Uterine smooth muscle cell (primary cell): ENCODE results near the gene COG8. TPM values are rescaled to one million over a fixed set of nuclear protein-coding genes. Genes with fewer than 3 reads are reported as not detected.

Experiments
- total RNA-seq: library from RNA; depleted of rRNA; stranded (reverse); fragments of >200 nt; gene quantifications from 2 replicates; pipeline ENCODE4 v1.2.3, GENCODE V29; 2014

Gene COG8, protein sequence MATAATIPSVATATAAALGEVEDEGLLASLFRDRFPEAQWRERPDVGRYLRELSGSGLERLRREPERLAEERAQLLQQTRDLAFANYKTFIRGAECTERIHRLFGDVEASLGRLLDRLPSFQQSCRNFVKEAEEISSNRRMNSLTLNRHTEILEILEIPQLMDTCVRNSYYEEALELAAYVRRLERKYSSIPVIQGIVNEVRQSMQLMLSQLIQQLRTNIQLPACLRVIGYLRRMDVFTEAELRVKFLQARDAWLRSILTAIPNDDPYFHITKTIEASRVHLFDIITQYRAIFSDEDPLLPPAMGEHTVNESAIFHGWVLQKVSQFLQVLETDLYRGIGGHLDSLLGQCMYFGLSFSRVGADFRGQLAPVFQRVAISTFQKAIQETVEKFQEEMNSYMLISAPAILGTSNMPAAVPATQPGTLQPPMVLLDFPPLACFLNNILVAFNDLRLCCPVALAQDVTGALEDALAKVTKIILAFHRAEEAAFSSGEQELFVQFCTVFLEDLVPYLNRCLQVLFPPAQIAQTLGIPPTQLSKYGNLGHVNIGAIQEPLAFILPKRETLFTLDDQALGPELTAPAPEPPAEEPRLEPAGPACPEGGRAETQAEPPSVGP
- 36.1 and 39.1 TPM in 2 replicates for total RNA-seq

DNA sequence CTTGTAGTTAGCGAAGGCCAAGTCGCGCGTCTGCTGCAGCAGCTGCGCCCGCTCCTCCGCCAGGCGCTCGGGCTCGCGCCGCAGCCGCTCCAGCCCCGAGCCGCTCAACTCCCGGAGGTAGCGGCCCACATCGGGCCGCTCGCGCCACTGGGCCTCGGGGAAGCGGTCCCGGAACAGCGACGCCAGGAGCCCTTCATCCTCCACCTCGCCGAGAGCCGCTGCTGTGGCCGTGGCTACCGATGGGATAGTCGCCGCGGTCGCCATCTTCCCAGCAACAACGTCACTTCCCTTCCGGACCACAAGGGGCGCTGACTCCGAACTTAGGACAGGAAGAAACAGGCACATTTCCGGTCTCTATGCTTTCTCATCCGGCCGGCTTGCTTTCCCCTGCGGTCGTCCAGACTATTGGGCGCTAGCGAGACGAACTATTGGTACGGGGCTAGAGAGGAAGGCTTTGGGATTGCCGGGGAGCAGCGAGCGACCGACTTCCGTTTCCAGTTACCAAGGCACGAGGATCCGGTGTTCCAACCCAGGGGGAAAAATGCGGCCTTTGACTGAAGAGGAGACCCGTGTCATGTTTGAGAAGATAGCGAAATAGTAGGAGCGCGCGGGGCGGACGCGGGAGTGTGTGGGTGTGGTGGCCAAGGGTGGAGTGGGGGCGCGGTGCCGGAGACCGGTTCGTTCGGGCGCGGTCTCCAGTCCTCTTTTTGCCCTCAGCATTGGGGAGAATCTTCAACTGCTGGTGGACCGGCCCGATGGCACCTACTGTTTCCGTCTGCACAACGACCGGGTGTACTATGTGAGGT, at the start of gene COG8, which contains the start of gene NIP7:
Gene COG8, minus strand, starts transcription at position 276 of the 806 bp plus-strand sequence. Its CDS starts 12 bp downstream, at position 264.
Gene NIP7, plus strand, starts transcription at position 484 of the 806 bp plus-strand sequence. Its CDS starts 58 bp downstream, at position 542.

DNA sequence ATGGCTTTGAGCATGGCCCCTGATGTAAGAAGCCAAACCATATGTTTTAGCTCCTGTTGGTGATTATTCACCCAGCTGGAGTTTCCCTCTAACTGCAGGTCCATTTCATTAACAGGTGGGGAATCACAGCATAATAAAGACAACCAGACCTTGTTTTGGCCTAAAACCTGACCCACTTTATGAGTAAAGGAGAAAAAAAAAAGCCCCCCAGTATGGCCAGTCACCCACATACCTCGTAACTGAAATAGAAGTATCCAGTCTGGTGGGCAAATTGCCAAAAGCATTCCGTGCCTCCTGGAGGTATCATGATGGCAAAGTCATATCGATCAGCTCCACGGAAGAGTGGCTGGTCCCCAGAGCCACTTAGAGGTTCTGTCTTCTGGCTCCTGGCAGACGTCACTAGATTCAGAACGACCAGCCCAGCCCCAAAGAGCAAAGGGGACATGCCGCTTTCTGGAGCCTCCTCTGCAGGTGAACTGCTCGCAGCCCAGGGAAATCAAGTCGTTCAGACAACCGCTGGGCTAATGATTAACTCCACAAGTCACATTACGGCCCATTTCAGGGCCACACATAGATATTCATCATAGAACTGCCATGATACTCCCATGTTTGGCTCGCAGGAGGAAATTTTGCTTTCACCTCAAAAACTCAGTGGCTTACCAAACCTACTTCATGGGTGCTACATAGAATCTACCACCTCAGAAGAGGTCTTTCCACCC, 12.1 kb upstream of the COG8 start, which contains the start of gene TMED6:
Gene TMED6, minus strand, starts transcription at position 478 of the 719 bp plus-strand sequence. Its CDS starts 33 bp downstream, at position 445.

DNA sequence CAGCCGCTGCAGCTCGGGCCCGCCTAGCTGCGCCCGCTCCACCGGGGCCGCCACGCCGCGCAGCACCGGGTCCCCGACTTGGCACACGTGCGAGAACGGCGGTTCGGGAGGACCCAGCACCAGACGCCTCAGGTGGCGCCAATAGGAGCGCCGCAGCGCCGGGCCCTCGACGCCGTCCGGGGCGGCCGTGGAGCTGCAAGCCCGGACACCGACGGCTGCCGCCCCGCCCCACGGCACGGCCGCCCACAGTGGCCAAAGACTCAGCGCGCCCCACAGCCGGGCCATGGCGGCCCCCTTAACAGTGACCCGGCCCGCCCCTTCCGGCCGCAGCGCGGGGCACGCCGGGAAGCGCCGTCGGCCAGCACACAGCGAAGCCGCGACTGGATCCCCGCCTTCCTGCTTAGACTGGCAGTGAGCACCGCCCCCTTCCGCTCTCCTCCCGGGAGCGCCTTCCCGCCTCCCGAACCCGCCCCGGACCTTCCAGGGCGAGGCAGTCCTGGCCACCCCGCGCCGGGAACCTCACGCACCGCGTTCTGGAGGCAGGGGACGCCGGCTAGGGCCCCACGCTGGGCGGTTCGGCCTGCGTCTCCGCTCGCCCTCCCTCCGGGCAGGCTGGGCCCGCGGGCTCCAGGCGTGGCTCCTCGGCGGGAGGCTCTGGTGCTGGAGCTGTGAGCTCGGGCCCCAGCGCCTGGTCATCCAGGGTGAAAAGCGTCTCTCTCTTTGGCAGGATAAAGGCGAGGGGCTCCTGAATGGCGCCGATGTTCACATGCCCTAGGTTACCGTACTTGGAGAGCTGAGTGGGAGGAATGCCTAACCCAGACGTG, 8.9 kb downstream of the COG8 start, which contains the start of gene PDF:
Gene PDF, minus strand, starts transcription at position 303 of the 824 bp plus-strand sequence. Its CDS starts 18 bp downstream, at position 285.

DNA sequence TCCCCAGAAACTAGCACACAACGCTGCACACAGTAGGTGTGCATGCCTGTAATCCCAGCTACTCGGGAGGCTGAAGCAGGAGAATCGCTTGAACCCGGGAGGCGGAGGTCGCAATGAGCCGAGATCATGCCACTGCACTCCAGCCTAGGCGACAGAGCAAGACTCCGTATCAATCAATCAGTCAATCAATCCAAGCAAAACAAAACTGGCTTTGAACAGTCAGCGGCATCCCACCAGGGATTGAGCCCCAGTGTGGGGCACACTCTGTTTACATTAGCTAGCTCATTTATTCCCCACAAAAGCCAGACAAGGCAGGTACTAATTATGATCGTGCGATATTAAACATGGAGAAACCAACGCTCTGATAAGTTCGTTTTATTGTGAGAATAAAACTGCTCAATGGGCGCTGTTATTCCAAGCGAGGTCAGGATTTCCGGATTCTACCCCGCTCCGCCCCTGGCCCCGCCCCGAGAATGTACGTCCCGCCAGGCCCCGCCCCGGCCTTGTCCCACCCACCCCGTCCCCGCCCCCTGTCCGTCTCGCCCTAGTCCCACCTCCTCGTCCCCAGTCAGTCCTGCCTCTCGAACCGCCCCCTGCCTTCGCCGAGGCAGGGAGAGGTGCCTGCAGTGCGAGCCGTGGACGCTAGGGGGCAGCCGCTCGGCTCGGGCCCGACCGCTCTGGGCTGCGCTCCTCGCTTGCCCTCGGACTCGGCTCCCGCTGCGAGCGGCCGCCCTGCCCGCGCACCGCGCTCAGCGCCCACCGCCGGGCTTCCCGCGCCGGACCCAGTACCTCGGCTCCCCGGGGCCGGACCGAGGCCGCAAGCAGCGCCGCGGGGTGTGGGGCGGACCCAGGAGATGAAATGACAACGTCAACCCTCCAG, 28.5 kb downstream of the COG8 start, which contains the start of gene VPS4A:
Gene VPS4A, plus strand, starts transcription at position 698 of the 880 bp plus-strand sequence. Its CDS starts 162 bp downstream, at position 860.

Other genes with a start within 250 kb of the COG8 start
- gene HAS3, start 233.9 kb downstream of the COG8 start, total RNA-seq, result 0.25 and 0.44 TPM in 2 replicates
- 48.4 and 52.8 TPM in 2 replicates for gene CHTF8, start 207.0 kb downstream of the COG8 start, total RNA-seq
- 17.1 and 22.9 TPM in 2 replicates for gene UTP4, start 206.9 kb downstream of the COG8 start, total RNA-seq
- 70.2 and 92.4 TPM in 2 replicates for gene SNTB2, start 152.4 kb downstream of the COG8 start, total RNA-seq
- 35.7 and 43.6 TPM in 2 replicates for gene VPS4A, start 28.2 kb downstream of the COG8 start, total RNA-seq
- 21.6 and 30.3 TPM in 2 replicates for gene PDF, start 9.0 kb downstream of the COG8 start, total RNA-seq
- 20.4 and 31.1 TPM in 2 replicates for gene NIP7, start 208 bp upstream of the COG8 start, total RNA-seq
- gene TMED6, start 12.2 kb upstream of the COG8 start, total RNA-seq, result 0.11 TPM in 1 of 2 replicates, not detected in the other
- 11.6 and 12.3 TPM in 2 replicates for gene TERF2, start 46.4 kb upstream of the COG8 start, total RNA-seq
- 104 and 151 TPM in 2 replicates for gene CYB5B, start 85.1 kb upstream of the COG8 start, total RNA-seq
- 21.9 and 26.4 TPM in 2 replicates for gene NFAT5, start 226.4 kb upstream of the COG8 start, total RNA-seq